HL-60/S4 treated with retinoic acid at 250 ng/mL for 4 days and 3 days (cell line): ENCODE data around the gene TERT.

Experiments
- in situ Hi-C: fragments of 300-500 bp; cut with MboI; formaldehyde crosslinking; loops from 2 replicates; pipeline ENCODE4 v1.7.0; 2022; ENCODE audit warnings: low sequenced_read_pairs

The TERT gene

DNA sequence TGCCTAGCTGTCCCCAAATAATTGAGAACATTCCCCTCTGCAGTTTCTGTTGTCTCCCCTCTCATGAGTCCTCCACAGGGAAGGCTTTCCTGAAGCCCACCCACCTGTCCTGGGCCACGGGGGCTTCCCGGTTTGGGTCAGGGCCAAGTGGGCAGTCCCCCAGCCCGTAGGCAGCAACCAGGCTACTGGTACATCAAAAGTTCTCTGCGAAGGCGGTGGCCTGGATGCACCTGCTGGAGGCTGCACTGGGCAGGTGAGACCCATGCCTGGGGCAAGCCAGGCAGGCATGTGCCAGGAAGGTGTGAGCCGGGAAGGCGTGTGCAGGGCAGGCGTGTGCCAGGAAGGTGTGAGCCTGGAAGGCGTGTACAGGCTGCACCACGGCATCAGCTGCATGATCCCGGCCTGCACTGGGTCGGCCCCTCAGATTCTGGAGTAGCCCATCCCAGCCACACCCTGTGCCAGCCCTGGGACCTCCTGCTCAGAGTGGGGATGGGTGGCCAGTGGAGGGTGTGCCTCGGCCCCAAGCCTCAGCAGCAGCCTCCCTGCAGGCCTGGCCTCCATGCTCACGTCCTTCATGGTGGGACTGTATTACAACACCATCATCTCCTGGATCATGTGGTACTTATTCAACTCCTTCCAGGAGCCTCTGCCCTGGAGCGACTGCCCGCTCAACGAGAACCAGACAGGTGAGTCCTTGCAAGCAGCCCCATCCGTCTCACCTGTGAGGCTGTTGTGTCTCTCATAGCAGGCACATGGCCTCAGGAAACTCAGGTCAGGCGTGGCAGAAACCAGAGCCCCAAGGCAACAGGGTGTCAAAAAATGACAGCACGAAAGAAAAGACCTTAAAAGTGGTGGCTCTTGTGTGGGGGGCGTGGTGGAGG, 84.7 kb downstream of the TERT start:
- in situ Hi-C loops, result no loop called here

DNA sequence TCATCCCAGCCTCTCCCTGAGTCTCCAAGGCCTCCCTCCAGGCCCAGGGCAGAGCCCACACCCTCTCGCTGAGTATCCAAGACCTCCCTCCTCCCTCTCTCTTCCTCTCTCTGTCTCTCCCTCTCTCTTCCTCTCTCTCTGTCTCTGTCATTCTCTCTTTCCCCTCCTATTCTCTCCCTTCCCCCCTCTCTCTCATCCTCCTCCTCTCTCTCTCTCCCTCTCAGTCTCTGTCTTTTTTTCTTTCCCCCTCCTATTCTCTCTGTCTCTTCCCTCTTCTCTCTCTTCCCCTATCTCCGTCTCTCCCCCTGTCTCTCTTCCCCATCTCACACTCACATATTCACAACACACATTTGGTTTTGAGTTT, 85.4 kb downstream of the TERT start:
- in situ Hi-C loops, result no loop called here

DNA sequence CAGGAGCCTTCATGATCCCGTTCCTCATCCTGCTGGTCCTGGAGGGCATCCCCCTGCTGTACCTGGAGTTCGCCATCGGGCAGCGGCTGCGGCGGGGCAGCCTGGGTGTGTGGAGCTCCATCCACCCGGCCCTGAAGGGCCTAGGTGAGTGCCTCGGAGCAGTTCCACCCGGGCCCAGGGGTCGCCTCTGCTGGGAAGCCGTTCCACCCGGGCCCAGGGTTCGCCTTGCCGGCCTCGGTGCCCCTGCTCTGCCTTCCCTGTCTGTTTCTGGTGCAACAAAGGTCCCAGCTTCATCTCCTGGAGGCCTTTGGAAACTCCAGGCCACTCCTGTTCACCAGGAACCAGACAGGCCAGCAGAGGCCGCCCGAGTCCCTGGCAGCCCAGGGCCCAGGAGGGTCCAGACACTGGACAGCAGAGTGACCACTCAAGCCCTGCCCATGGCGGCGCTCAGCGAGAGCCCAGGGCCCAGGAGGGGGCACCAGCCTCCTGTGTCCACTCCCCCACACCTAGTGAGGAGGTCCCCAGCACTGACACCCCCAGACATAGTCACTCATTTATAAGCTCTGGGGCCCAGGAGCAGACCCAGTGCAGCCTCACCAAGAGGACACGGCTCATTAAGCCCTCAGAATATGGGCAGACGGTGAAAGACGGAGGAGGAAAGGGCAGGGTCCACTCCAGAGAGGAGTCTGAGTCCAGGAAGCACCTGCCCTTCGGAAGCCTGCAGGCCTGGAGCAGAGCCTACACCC, 86.0 kb downstream of the TERT start:
- in situ Hi-C loops, result no loop called here

DNA sequence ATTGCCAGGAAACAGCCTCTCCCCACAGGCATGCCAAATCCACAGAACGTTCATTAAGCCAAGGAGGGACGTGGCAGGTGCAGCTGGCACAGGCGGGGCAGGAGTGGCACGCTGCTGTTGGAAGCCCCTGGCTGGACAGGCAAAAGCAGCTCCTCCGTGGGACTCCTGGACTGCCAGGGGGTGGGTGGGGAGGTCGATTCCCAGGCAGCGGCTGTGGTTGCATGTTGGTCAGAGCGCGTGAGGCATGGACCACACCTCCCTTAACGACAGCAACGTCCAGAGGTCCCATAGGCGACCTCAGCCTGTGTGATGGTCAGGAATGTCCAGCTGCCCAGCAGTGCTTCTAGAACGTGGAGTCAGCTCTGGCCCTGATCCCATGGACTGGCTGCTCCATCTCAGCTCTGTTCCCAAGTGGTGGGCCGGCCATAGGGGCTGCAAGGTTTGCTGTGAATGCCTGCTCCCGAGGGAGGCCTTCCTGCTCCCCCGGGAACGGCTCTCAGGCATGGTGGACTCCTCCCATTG, 86.6 kb downstream of the TERT start:
- in situ Hi-C loops, result no loop called here

DNA sequence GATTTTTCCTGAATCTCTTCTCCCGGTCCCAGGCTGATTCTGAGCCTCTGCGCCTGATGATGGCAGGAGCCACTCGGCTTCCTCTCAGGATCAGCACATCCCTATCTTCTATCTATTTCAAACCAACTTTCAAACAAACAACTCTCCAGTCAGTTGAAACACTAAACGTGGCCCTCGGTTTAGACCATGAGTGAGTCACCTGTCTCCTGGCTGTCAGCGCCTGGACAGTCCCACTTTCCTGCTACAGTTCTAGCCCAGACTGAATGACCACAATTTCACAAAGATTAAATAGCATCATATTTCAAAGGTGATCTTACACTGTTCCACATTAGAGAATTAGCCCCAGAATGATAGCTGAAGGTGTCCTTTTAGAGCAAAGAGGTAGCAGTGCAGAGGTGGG, 87.3 kb downstream of the TERT start:
- in situ Hi-C loops, result no loop called here

DNA sequence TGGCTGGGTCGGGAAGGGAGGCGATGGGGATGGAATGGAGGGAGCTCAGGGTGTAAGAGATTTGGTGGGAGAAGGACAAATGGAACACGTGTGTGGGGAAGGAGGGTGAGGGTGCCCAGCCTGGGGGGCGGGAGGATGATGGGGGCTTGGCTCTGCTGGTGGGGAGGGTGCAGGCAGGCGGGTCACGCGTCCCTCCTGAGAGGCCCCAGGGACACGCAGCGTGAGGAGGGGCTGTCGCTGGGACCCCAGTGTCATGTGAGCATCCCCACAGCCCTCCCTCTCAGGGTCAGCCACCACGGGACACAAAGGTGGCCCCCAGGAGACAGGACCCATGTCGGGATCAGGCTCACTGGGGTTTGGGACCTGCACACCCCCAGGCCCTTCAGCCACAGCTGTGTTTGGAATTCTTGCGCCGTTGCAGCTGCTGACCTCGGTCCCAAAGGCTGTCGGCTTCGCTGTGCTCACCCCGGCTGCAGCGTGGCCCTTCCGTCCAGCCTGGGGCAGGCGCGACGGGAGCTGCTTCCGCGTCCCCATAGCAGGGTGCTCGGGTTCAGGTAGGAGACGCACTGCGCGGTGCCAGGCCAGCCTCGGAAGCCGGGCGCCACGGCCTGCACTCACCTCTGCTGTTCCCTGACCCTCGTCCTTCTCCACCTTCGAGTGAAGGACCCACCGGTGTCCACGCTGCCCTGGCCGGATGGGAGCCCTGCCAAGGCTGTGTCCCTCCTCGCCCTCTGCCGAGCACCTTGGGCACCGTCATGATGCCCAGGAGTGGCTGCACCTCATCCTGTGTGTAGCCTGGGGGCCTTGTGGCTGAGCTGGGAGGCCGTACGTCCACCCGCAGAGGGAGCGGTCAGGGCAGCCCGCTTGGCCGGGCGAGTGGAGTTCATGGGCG, 88.1 kb downstream of the TERT start:
- in situ Hi-C loops, result no loop called here

DNA sequence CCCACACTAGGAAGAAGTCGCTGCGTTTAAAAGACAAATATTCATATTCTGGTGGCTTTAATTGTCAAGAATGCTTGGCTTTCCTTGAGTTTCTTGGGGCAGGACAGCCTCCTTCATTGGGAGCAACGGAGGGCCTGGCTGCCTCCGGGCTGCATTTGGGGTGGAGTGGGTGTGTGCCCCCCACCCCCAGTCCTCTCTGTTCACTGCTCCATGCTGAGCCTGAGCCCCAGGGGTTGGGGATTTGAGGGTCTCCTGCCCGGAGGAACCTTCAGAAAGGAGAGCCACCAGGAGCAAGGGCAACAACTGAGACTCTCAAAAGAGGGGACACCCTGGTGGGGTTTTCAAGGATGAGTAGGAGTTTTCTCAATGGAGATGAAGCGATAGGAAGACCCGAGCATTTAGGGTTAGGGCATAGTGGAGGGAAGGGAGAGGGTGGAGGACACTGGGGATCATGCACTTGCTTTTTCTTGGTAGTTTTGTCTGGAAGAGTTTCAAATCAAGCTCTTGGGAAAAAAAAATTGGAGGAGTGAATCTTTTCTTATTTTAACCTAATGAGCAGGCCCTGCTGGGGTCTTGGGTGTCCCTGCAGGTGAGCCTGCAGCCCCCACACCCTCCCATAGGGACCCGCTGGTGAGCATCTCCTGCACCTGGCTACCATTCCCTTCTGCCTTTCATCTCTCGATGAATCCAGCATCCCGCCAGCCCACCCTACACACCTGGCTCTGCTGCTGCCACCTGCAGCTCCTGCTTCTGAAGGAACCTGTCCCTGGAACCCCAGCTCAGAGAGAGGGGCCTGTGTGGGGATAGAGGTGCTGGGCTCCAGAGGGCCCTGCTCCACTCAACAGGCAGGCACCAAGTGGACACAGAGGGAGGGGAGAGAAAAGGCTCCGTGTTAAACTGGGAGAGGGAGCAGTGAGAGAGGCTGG, 89.3 kb downstream of the TERT start:
- in situ Hi-C loops, result no loop called here

DNA sequence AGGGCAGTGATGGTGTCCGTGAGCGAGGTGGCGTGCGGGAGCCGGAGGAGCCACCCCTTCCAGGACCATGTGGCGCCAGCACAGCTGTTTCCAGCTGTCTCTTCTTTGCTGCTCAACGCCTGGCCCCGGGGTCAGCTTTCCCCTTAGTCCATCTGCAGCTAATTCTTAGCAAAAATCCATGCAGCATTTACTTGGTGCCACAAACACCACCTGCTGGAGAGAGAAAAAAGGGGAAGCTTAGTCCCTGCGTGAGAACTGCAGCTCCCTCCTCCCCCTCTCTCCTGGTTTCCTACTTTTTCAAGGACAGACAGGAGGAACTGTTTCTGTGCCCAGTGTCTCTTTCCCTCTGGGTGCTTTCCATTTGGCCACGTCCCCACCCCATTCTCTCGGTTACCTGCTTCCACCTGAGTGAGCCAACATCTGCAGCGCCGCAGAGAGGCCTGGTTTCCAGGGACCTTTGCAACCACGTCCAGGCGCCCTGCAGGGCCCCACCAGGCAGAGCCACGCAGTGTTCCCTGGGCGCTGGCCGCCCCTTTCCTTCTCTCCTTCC, 90.1 kb downstream of the TERT start:
- in situ Hi-C loops, result no loop called here

DNA sequence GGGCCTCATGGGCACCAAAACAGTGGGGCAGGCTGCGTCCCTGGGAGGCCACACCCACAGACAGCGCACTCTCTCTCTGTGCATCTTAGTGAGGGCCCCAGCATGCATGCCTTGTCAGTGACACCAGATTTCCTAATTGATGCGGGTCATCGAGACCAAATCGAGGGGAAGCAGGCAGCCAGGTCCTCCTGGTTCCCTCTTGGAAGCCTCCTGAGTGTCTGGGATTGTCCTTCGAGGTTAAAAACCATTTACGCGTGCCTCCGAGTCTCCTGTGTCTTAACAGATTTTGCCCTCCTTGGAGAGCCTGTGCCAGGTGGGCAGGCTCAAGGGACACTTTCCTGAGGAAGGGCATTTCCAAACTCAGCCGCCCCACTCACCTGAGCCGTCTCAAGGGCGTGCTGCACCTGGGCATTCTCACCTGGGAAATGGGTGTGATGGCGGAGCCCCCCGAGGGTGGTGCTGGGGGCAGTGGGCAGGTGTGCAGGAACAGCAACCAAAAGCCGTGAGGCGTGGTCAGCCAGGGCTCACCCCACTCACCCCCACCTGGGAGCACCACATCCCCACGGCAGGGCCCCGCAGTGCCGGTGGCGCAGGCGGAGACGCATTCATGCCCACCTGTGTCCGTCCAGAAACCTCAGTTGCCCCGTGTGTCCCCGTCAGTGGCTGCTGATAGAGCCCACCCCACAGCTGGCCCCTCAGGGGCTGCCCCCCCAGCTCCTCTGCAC, 90.7 kb downstream of the TERT start:
- in situ Hi-C loops, result no loop called here

DNA sequence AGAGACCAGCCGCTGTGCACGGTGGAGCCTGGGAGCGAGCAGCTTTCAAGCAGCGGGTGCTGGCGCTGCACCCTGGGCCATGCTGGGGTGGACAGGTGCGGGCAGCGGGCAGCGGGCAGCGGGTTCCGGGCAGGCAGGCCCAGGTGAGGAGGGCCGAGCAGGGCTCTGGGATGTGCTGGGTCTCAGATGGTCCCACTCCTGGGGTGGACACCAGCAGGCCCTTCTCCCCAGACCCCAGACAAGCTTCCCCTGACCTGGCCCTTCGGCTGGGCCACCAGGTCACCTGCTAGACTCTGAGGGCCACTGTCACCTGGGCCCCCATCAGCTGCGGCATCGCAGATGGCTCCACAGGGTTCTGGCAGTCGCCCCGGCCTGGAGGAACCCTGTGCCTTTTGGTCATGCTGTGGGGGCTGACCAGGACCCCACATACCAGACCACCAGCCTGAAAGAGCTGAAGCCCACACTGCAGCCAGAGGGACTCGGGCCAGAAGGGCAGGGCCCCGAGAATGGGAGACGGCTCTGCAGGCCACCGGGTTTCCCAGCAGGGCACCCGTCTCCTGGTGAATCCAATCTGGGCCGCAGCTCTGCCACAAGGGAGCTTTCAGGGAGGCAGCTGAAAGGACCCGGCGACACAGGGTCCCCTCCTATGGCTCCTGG, 91.4 kb downstream of the TERT start:
- in situ Hi-C loops, result no loop called here
